HG02798 (cell line): ENCODE results near the gene CEBPZ.
"Not testable (repeated sequence)": the region's sequence is repeated elsewhere in the genome, so short reads cannot be mapped to it uniquely, and the experiment has no call there.

Source experiments
- ATAC-seq: cut with Tn5 transposase; IDR thresholded peaks from one replicate; pipeline ENCODE4 v1.9.1; 2021; ENCODE audit warnings: mild to moderate bottlenecking; ENCODE audit not compliant: unreplicated experiment, poor library complexity

Gene CEBPZ

DNA sequence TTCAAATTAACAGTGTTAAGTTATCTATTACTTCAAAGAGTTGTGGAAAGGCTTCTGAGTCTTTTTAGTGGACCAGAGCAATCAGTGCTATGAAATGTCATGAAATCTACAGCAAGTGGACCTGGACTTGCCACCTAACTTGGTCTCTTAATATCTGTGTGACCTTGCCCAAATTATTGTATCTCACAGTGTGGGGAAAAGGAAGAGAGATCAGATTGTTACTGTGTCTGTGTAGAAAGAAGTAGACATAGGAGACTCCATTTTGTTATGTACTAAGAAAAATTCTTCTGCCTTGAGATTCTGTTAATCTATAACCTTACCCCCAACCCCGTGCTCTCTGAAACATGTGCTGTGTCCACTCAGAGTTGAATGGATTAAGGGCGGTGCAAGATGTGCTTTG, 6.3 kb downstream of the CEBPZ start:
- ATAC-seq, result not testable (repeated sequence)

DNA sequence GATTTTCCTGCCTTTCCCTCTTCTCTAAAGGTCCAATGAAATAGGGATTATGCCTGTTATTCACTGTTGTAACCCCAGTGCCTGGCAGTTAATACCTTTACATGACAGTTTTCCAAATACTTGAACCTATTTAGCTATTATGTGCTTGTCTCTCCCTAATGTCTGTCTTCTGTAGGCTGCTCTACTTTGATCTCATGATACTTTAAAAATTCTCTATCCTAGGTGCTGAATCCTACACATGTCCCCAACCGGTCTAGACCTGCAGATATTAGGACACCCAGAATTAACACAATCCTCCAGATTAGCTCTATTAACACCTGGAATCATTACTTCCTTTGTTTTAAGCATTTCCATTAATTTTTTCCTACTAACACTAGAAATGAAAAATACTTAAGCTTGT, 7.3 kb downstream of the CEBPZ start:
- no peak for ATAC-seq

DNA sequence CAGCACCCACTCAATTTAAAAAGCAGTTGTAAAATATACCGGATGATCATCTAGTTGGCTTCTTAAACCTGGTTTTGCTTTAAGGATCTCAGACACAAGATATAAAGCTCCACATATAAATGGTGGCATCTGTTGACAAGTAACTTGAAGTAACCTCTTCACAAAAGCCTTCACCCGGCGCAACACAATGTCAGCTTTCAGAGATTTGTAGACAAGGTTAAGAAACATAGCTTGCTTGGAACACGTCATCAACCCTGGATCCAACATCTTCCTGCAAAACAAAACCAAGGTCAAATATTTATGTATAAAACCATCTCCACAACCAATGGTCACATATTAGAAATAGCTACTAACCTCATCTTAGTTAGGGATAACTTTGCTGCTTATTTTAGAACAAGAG, 8.3 kb downstream of the CEBPZ start:
- no peak for ATAC-seq

DNA sequence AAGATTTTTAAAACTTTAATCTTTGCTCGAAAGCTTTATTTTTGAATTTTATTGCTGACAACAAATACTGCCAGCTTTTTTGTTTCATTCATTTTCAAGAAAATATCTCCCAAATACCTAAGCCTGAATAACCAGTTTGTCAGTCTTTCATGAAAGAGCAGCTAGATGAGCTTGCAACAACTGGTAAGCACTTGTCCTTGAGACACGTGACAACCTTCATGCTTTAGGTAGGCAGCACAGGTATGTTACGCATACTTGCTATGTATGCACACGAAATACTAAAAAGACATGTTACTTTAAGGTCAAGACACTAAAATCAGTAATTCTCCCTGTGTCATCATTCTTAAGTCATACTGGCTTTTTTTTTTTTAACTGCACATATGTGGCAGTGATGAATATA, 12.3 kb downstream of the CEBPZ start:
- ATAC-seq, result no peak

DNA sequence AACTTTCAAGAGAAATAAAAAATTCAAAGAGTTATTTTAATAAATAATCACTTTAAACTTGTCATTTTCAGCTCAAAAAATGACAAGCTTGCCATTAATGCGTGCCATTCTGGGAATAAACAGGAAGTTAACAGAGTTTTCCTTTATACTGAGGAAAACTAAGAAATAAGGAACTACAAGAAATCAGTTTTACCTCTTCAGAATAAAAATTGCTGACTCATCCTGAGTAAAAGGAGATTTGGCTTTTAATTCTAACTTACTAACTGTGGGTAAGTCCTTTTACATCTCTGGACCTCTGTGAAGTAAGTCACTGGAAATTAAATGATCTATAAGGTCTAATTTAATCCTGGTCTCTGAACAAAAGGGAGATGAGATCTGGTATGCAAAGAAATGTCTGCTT, 16.1 kb downstream of the CEBPZ start:
- no peak for ATAC-seq

DNA sequence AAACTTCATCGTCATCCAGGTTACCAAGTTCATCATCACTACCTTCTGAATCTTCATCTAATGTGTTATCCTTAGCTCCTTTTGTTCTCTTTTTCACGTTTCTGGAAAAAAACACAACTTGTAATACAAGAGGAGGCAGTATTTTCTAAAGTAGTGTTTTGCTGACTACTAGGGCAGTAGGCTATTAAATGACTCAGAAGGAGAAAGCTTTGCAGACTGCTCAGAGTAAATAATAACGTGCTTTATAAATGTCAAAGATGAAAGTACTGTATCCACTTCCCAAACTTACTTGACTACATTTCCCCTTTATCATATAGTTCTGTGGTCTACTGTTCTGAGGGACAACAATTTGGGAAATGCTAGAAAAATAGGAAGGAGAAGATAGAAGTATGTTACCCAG, 19.5 kb downstream of the CEBPZ start:
- ATAC-seq, result no peak

DNA sequence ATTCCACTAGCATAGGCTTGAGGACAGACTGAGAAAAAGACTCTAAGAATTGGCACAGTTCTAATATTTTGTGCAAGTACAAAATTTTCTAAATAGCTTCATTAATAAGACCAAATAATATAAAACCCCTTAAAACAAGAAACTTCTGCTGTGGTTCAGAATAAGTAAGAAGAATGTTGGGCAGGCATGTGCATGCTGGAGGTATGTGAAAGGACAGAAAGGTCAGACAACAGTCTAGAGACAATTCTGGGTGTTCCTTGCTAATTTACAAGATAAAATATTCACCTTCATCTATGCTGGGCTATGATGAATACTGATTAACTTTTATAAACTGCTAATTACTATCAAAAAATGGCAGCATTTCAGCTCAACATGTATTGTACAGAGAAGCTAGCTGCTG, 20.2 kb downstream of the CEBPZ start:
- no peak for ATAC-seq

DNA sequence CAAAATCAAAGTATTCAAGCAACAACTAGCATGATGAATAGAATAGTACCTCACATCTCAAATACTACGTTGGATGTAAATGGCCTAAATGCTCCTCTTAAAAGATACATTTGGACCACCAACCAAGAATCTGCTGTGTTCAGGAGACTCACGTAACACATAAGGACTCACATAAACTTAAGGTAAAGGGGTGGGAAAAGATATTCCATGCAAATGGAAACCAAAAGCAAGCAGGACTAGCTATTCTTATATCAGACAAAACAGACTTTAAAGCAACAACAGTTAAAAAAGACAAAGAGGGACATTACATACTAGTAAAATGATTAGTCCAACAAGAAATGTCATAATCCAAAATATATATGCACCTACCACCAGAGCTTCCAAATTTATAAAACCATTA, 24.6 kb downstream of the CEBPZ start:
- not testable (repeated sequence) for ATAC-seq

DNA sequence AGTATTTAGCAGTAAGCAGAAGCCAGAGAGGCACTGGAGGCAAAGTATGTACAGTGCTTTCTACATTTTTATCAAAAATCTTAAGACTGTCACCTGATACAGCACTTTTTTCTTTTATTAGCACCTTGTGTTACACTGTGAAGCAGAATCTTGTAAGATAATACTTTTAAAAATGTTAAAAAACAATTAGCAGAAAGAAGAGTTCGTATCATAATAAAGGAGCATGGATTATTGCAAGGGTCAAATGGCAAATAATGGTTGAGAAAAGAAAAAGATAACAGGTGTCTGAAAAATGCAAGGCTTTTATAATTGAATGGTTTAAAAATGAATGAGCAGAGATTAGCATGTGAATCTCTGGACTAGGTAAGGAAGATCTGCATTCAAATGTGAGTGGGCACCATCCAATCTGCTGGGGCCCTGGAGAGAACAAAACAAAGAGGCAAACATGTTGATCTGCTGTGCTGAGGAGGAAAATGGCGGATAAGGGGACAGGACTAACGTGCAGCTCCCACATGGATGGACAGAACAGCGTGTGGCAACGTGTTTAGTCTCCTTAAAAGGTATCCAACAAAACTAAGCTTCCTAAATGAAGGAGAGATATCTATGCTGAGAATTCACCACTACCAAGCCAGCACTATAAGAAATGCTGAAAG, 25.6 kb downstream of the CEBPZ start:
- no peak for ATAC-seq

DNA sequence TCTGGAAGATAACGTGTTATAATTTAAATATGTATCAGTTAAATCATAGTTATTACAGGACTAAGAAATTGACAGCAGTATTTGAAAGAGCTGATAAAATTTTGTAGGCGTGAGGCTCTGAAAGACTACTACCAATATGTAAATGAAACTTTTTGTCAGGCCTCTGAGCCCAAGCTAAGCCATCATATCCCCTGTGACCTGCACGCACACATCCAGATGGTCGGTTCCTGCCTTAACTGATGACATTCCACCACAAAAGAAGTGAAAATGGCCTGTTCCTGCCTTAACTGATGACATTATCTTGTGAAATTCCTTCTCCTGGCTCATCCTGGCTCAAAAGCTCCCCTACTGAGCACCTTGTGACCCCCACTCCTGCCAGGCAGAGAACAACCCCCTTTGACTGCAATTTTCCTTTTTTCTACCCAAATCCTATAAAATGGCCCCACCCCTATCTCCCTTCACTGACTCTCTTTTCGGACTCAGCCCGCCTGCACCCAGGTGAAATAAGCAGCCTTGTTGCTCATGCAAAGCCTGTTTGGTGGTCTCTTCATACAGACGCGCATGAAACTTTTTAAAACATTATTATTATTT, 26.2 kb downstream of the CEBPZ start:
- not testable (repeated sequence) for ATAC-seq

DNA sequence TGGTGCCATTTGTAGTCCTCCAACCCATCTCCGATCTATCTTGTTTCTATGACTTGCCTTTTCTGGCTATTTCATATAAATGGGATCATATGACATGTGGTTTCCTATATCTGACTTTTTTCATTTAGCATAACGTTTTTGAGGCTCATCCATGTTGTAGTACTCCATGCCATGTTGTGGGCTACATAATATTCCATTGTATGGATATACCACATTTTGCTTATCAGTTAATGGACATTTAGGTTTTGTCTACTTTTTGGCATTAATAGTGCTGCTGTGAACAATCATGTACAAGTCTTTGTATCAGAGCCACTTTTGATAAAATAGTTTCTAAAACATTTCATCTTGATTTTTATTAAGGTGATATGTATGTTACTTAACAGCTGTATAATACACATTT, 27.7 kb downstream of the CEBPZ start:
- no peak for ATAC-seq

DNA sequence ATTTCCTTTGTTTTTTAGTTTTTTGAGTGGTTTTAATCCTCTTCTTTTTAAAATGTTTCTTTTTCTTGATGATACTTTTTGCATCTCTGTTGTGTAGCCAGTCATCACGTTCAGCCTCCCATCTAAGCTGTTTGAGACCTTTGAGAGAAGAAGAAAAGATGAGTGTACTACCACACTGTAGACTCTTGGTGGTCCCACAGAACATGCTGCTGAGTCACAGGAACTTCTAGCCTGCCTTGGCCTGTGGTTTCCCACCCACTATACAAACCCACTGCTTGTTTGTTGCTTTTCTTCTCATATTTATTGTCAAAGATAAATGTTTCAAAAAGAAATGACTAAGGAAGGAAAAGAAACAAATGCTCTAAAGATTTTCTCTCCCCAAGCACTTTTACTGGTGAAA, 29.6 kb downstream of the CEBPZ start:
- ATAC-seq, result no peak

DNA sequence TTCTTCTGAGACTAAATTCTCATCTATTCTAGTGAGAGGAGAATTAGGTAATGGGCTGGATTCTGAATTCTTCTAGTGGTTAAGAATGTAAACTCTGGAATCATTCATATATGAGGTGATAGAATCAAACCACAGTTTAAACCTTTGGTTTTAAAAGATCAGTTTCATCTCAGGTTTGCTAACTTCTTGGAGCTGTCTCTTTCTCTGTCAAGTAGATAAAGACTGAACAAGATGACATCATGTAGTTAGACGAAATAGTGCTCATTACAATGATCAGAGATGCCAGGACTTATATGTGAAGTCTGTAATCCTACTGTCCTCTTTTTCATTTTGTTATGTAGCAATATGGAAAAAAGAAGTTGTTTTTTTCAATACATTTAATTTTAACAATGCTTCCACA, 30.2 kb downstream of the CEBPZ start:
- no peak for ATAC-seq

DNA sequence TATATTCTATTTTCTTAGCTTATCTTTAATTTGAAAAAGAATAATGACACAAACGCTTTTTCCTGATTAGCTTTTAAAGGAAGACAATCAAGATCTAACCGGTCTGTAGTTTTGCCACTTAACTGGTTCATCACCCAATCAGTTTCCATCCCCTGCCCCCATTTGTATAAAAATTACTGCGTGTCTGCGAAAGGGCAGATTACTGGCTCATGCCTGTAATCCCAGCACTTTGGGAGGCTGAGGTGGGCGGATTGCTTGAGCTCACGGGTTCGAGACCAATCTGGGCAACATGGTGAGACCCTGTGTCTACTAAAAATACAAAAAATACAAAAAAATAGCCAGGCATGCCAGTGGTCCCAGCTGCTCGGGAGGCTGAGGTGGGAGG, 32.7 kb downstream of the CEBPZ start:
- ATAC-seq, result no peak

DNA sequence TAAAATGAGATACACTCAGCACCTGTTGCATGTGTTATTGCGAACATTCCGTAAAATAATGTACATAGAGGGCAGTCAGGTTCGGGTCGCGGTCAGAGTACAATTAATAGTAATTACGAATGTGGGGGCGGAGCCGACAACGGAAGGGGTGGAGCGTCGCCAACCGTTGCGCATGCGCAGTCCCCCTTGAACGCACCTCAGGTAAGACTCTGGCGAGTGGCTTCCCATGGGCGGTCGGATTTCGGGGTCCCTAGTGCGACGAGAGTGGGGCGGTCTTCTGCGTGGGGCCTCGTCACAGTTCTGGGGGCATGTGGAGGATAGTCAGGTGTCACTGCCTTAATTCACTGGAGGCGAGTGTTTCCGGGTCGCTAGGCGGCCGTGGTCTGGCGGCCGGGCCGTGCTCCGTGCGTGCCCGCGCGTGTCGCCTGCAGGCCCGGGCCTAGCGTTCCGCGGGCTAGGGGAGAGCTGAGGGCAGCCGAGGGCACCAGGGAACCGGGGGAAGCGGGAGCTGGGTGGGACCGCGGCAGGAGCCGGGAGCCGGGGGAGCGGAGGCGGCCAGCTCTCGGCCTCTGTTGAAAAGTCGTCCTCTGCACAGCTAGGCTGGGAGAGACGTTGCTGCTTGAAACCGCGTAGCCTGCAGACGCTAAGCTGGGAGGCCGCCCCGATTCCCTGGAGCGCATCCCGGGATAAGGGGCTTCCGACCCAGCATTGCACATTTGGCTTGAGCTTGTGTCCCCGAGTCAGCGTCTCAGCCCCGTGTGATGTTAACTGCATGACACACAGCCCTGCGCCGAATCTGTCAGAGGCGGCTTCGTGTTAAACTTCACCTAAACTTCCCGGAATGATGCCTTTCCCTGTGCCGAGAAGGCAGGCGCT, 34.8 kb downstream of the CEBPZ start, which contains the start of gene CEBPZOS:
Gene CEBPZOS (plus strand): TSS at position 177 of the 876 bp plus-strand sequence. CDS start 3,209 bp downstream, outside the sequence.
- ATAC-seq, result peak; percentile 83

DNA sequence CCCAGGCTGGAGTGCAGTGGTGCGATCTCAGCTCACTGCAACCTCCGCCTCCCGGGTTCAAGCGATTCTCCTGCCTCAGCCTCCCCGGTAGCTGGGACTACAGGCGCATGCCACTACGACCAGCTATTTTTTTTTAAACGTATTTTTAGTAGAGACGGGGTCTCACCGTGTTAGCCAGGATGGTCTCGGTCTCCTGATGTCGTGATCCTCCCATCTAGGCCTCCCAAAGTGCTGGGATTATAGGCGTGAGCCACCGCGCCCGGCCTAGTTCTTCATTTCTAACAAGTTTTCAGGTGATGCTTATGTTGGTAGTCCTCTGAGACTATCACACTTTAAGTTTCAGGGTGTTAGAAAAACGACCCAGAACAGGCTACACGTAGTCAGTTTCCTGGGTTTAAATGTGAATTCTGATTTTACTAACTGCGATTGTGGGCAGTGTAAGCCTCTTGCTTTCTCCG, 35.5 kb downstream of the CEBPZ start:
- not testable (repeated sequence) for ATAC-seq

DNA sequence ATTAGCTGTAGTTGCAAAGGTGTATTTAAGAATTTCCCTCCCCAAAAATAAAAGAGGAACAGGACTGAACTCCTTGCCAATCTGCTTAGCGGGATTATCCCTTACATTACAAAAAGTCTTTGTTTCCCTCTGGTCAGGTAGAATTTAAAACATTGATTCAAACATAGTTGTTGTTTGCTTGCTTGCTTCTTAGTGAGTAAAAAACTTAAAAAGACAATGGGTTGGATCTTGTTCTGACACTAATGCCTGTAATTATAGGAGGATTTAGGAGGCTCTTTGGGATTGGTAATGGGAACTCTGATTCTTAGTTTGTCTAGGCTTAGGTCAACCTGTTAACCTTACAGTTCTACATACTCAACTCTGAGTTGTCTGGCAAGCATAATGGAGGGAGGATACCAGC, 38.8 kb downstream of the CEBPZ start:
- no peak for ATAC-seq

DNA sequence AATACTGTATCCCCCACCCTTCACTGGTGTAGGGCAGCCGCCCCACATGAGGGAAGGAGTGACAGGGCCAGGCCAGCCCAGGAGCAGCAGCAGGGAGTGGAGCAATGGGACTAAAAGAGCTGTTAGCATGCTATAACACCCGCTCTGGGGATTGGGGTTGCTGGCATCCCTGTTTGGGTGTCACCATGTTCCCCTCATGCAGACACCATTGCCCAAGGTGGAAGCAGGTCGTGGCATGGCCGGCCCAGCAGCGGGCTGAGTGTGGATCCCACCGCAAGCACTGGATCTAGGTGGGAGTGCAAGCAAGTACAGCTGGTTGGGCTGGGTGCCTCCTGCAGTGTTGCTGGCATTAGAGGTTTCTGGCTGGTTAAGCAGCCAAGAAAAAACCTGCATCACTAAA, 39.6 kb downstream of the CEBPZ start:
- ATAC-seq, result no peak

DNA sequence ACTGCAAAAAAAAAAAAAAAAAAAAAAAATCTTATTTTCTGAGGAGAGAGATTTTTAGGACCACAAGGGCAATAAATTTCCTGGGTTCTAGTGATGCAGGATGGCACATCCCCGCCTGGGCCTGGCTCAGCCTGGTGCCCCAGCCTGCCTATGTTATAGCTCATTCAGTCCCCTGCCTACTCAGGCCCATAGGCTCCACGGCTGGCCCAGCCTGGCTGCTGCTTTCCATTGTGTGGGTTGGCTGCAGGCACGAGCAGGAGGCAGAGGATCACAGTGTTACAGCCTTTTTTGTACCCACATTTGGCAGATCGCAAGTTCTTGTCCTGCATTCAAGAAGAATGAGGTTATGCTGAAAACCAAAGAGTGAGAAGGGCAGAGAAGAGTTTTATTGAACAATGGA, 40.1 kb downstream of the CEBPZ start:
- ATAC-seq, result no peak

DNA sequence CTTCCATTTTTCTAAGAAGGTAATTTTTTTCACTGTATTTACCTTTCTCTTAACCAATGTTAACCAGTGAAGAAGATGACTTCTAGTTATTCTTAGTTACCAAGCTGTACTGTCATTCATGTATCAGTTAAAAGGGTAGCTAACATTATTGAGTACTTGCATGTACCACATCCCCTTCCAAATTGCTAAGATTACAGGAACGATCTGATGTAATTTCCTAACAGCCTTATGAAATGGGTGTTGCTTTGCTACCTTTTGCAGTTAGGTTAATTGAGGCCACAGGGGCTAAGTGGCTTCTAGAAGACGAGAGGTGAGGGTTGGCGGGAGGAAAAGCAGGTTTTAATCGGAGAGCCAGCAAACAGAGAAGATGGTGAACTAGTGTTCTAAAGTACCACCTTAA, 41.1 kb downstream of the CEBPZ start:
- ATAC-seq, result no peak

DNA sequence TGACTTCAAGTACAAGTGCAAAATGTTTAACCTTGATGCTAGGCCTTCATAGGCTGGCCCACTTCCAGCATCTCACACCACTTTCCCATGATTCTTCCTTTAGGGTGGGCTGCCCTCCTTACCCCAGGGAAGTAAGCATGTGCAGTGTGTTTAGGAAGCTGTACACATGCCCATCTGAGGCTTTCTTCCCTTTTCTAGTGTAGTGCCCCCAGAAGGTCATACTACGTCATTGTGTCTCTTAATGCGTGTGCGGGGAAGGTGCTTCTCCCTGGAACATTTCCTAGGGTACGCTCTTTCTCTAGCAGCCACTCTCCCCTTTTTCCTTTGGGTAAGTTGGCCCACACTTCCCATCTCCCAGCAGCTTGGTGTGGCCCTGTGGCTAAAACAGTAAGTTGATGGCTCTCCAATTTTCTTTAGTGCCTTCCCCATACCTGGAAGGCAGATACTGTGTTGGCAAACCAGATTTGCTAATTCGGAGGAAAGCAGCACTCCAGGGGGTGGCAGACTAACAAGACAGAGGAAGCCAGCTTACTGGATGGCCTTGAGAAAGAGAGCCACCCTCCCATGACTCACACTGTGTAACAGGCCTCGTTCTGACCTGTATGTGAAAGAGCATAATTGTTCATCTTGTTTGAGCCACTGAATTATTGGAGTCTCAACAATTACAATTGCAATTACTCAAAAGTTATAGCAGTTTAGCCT, 41.8 kb downstream of the CEBPZ start:
- no peak for ATAC-seq
